Thymus (tissue), 11 donors: ENCODE measurements around the gene TECTA. TPM values are rescaled to one million over a fixed set of nuclear protein-coding genes. Genes with fewer than 3 reads are reported as not detected.
A peak's percentile ranks its signal among the peaks of the same experiment; 100 is the strongest.

Experiments
- DNase-seq, 9 donors: peaks; one replicate each; pipeline ENCODE4 v3.0.0-alpha.2; 2013; ENCODE audit warnings: low spot score in 9 of 9, low read depth in 6 of 9, missing footprints in 1 of 9
- H3K27ac ChIP-seq, 2 donors: one replicate each; pipeline ENCODE4 v1.5.1; 2013; ENCODE audit warnings: control low read depth in 1 of 2, low read depth in 1 of 2, low read length in 1 of 2, mild to moderate bottlenecking in 1 of 2, moderate library complexity in 1 of 2
- H3K27me3 ChIP-seq, 2 donors: one replicate each; pipeline ENCODE4 v1.5.1; 2013; ENCODE audit warnings: low read length in 1 of 2; ENCODE audit not compliant: control insufficient read depth in 2 of 2, insufficient read depth in 1 of 2
- H3K36me3 ChIP-seq, 2 donors: one replicate each; pipeline ENCODE4 v1.5.1; 2013; ENCODE audit warnings: low read length in 1 of 2, mild to moderate bottlenecking in 1 of 2, moderate library complexity in 1 of 2; ENCODE audit not compliant: control insufficient read depth in 2 of 2, insufficient read depth in 2 of 2
- H3K4me1 ChIP-seq, 2 donors: one replicate each; pipeline ENCODE4 v1.5.1; 2013; ENCODE audit warnings: low read length in 2 of 2; ENCODE audit not compliant: control insufficient read depth in 2 of 2, insufficient read depth in 2 of 2
- H3K4me3 ChIP-seq, 2 donors: one replicate each; pipeline ENCODE4 v1.5.1; 2013; ENCODE audit warnings: low read length in 2 of 2, control low read depth in 1 of 2, mild to moderate bottlenecking in 1 of 2
- H3K9me3 ChIP-seq, 2 donors: one replicate each; pipeline ENCODE4 v1.5.1; 2013; ENCODE audit warnings: low read length in 1 of 2, mild to moderate bottlenecking in 1 of 2; ENCODE audit not compliant: control insufficient read depth in 2 of 2, insufficient read depth in 1 of 2
- WGBS: extraction: QIAGEN DNeasy Blood & Tissue Kit; methylation state at CpG from one replicate; pipeline ENCODE4 v1.1.7; 2013; 5-methylcytosine and 5-hydroxymethylcytosine counted together
- polyA plus RNA-seq: library from polyadenylated mRNA; stranded (reverse); fragments of 200-250 nt; gene quantifications from one replicate; pipeline ENCODE4 v1.2.3, GENCODE V29; 2013
- total RNA-seq: library from RNA; stranded (reverse); fragments of 120-200 nt; gene quantifications from one replicate; pipeline ENCODE4 v1.2.4, GENCODE V29; 2013
- donor health status: healthy.

The TECTA gene
- total and polyA plus RNA-seq, 2 donors: 0.19 to 0.71 TPM

DNA sequence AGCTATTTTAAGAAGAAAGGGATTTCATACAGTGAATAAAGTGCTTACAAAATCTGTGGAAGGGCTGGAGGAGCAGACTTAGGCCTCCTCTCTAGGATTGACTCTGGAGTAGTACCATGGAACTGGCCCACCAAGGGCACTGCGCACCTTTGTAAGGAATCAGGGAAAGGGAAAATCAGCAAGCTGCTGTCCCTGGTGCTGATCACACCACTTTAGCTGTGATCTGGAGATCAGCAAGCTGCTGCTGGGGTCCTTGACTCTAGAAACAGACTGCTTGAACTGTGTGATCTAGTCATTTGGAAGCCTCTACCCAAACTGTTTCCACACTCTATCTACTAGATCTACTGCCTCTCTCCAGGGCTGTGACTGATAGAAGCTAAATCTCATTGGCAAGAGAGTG lies 18.4 kb upstream of the TECTA start:
- Histone ChIP-seq H3K4me3 (no peak overlapping the region), H3K9me3 (no peaks in the 10 kb centered on the region), H3K27ac (no peak overlapping the region), H3K36me3 (peaks cover 8 to 10% of the 10 kb centered on the region in 2 donors), H3K27me3 (no peaks in the 10 kb centered on the region), H3K4me1 (peaks cover 0 to 4% of the 10 kb centered on the region in 2 donors)
- peak in 1 of 9 donors; percentile 26 for DNase-seq
- 98% methylated on average over 1 of the region's 1 CpG for WGBS

DNA sequence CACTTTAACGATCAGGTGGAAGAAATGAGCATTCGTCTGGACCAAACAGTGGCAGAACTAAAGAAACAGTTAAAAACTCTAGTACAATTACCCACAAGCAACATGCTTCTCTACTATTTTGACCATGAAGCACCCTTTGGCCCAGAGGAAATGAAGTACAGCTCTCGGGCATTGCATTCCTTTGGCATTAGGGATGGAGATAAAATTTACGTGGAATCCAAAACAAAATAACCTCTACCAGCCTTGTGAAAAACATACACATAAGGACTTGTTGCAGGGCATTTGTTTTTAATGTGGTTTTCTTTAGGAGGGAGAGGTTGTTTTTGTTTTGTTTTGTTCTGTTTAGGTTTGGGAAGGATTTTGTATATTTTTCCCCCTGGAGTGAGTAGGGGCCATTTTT lies 14.2 kb upstream of the TECTA start:
- Histone ChIP-seq H3K4me1 (no peaks in the 10 kb centered on the region), H3K4me3 (no peak overlapping the region), H3K36me3 (peaks cover 8 to 14% of the 10 kb centered on the region in 2 donors), H3K27ac (no peak overlapping the region), H3K27me3 (no peaks in the 10 kb centered on the region), H3K9me3 (no peaks in the 10 kb centered on the region)
- no peak for DNase-seq
- WGBS: 98% methylated on average over 4 of the region's 4 CpGs

DNA sequence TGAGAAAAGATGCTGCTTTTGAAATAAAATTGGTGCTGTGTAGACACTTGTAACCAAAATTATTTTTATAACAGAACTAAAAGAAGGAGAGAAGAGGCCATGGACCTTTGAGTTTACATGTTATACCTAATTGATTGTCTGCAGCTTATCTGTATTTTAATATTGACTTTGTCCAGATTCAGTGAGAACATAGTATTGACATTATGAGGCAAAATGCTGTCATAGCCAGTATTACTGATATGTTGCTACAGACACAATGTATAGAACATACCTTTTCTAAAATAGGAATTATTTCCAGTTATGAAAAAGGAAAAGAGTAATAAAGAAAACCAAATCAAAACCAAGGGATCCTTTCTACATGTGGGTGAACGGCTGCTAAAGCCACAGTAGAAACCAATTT lies 11.5 kb upstream of the TECTA start:
- Histone ChIP-seq H3K9me3 (no peaks in the 10 kb centered on the region), H3K27me3 (no peaks in the 10 kb centered on the region), H3K4me3 (no peak overlapping the region), H3K27ac (no peak overlapping the region), H3K4me1 (no peaks in the 10 kb centered on the region), H3K36me3 (peaks cover 4 to 14% of the 10 kb centered on the region in 2 donors)
- WGBS: 98% methylated on average over 1 of the region's 1 CpG
- DNase-seq: no peak

DNA sequence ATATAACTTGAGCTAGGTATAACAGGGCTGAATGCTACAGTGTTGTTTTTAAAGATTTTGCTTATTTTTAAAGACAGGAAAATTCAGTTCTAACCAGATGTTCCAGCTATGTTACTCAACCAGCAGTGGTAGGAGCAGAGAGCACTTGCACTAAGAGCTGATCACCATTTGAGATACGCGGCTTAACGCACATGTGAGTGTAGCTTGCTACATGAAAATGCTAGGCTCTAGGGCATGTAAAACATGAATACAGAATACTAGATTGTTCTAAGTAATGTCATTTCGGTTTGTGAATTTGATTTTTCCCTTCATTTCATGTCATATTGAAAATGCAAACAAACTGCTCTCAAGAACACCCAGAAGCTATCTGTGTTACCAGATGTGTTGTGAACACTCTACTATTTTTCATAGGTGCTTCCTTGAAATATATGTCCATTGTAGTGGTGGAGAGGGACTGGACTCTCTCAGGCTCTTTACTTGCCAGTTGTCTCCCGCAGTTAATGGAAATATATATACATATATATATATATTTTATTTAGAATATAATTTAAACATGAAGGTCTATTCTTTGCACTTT lies 10.8 kb upstream of the TECTA start:
- Histone ChIP-seq H3K27ac (no peak overlapping the region), H3K9me3 (no peaks in the 10 kb centered on the region), H3K4me1 (no peaks in the 10 kb centered on the region), H3K27me3 (no peaks in the 10 kb centered on the region), H3K4me3 (no peak overlapping the region), H3K36me3 (peaks cover 4 to 14% of the 10 kb centered on the region in 2 donors)
- 99% methylated on average over 5 of the region's 5 CpGs for WGBS
- no peak for DNase-seq

DNA sequence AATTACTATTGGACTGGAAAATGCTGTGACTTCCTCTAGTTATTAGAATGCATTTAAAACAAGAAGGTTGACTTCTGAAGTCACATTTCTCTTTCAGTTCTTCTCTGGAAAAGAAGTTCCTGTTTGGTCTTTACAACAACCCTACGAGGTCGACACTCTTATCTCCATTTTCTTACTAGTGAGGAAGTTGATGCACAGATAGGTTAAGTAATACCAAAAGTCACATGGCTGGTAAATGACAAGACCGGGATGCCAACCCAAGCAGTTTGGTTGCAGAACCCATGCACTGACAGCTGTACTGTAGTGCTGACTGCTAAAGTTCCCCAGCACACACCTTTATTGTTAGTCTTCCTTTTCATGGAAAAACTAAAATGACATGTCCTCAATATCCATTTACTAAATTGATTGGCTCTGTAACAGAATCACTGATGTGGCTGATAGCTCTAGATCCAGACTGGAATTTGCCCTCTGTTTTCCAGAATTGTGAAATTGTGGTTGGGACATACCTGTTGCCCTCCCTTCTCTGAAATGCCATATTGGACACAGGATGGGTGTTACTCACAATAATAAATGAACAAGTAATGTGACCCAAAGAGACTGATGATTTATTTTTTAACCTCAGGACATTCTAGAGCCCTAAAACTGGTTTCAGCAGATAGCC lies 9.4 kb upstream of the TECTA start:
- 50% methylated on average over 3 of the region's 3 CpGs for WGBS
- DNase-seq: peak in 1 of 9 donors; percentile 14

DNA sequence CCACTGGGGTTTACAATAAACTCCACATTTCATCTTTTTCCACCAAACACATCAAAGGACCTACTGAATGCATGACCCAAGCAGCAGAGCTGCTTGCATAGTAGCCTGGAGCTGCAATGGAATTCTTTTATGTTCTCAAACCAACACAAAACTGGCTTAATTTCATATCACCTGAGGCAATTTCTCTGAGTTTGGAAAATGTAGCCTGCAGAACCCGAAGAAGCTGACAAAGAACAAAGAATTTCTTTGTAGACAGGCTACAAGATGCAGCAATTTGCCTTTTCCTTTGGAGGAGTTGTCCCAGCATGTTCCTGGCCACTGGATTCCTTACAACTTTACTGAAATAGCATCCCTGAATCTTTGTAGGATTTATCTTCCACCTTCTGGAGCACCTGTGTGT lies 5.5 kb upstream of the TECTA start:
- H3K36me3 ChIP-seq: no peaks in the 10 kb centered on the region
- no peak overlapping the region for H3K4me3 ChIP-seq
- no peaks in the 10 kb centered on the region for H3K4me1 ChIP-seq
- no peak for DNase-seq
- no peaks in the 10 kb centered on the region for H3K27me3 ChIP-seq
- WGBS: 92% methylated on average over 1 of the region's 1 CpG
- no peak overlapping the region for H3K27ac ChIP-seq
- H3K9me3 ChIP-seq: no peaks in the 10 kb centered on the region

More for the DNA sequence above, 9.4 kb upstream of the TECTA start:
- H3K9me3 ChIP-seq: no peaks in the 10 kb centered on the region
- H3K36me3 ChIP-seq: peaks cover 4 to 13% of the 10 kb centered on the region in 2 donors
- H3K4me1 ChIP-seq: no peaks in the 10 kb centered on the region
- no peak overlapping the region for H3K27ac ChIP-seq
- H3K4me3 ChIP-seq: no peak overlapping the region
- H3K27me3 ChIP-seq: no peaks in the 10 kb centered on the region

DNA sequence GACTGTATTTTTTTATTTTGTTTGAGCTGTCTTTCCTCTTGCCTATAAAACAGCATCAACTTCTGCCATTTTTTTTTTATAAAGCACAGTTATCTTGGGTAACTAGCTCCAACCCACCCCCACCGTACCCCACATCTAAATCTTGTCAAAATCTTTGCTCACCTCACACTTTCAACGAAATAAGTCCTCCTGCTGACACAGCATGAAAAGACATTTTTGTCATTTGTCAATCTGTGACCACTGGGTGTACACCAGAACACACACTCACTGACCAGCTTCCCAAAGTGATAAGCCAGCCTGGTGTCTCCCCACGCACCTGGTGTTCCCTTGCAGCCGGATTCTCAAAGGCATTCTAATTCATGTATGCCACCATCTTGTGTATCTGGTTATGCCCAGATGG lies 1.7 kb upstream of the TECTA start:
- Histone ChIP-seq H3K36me3 (no peaks in the 10 kb centered on the region), H3K27ac (no peak overlapping the region), H3K4me3 (no peak overlapping the region), H3K4me1 (no peaks in the 10 kb centered on the region), H3K9me3 (no peaks in the 10 kb centered on the region), H3K27me3 (no peaks in the 10 kb centered on the region)
- WGBS: 95% methylated on average over 4 of the region's 4 CpGs
- no peak for DNase-seq

DNA sequence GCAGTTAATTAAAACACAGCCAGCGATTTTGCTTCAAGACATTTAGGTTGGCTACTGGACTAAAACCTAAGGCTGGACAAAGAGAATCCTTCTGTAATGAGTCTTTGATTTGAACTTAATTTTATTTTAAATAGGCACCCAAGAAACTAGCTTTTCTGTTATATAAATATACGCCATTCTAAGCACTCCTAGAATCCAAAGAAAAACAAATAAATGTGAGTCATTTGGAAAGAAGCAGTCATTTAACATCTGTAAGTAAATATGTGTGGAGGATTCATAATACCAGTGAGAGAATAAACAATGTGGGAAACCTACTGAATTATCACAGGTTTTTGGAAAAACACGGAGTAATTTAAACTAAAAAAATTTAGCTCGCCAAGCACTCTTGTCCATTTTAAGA lies 1.2 kb upstream of the TECTA start:
- no peak for DNase-seq
- H3K4me3 ChIP-seq: no peak overlapping the region
- no peaks in the 10 kb centered on the region for H3K27me3 ChIP-seq
- H3K27ac ChIP-seq: no peak overlapping the region
- WGBS: 95% methylated on average over 4 of the region's 4 CpGs
- H3K9me3 ChIP-seq: no peaks in the 10 kb centered on the region
- no peaks in the 10 kb centered on the region for H3K4me1 ChIP-seq
- no peaks in the 10 kb centered on the region for H3K36me3 ChIP-seq

DNA sequence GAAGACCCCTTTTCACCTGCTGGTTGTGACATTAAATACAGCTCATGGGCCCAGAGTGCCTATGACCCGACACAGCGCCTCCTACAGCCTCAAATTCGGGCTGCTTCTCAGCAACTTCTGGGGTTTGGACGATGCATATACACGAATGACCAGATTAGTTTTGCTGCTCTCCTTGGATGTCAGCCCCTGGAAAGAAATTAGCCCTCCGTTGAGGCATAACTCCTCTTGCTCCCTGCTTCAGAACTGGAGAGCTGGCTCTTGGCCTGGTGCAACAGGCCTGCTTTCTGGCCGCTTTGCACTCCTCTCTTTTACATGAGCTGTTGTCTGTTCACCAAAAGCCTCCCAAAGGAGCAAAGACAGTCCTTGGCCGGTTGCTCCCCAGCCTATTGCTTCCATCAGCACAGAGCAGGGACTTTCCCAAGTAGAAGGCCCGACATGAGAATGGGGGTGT lies 3.3 kb downstream of the TECTA start:
- Histone ChIP-seq H3K27ac (no peak overlapping the region), H3K4me1 (no peaks in the 10 kb centered on the region), H3K36me3 (no peaks in the 10 kb centered on the region), H3K4me3 (no peak overlapping the region), H3K27me3 (no peaks in the 10 kb centered on the region), H3K9me3 (no peaks in the 10 kb centered on the region)
- WGBS: 93% methylated on average over 9 of the region's 9 CpGs
- no peak for DNase-seq
